NB4 (cell line): ENCODE results near the gene GAS2L3.
"Not testable (repeated sequence)": the region's sequence is repeated elsewhere in the genome, so short reads cannot be mapped to it uniquely, and the experiment has no call there.

Source experiments
- CTCF ChIP-seq: IDR thresholded peaks from one replicate; pipeline ENCODE4 v1.5.1; 2012; ENCODE audit warnings: low read depth, low read length
- MAX ChIP-seq: IDR thresholded peaks from 2 replicates; pipeline ENCODE4 v1.6.1; 2011; ENCODE audit warnings: low read depth, low read length
- MYC ChIP-seq: IDR thresholded peaks from 2 replicates; pipeline ENCODE4 v1.6.1; 2011; ENCODE audit warnings: low read depth, low read length
- POLR2A ChIP-seq: IDR thresholded peaks from 2 replicates; pipeline ENCODE4 v1.6.1; 2011; ENCODE audit warnings: mild to moderate bottlenecking; ENCODE audit not compliant: insufficient read length; ENCODE audit errors: extremely low read depth

- TF ChIP-seq CTCF, MAX, MYC, POLR2A: not testable (repeated sequence)
Measured at GRCh38 chr12:100633082-100633785, 59.8 kb downstream of the GAS2L3 start.
